Activated CD8-positive, alpha-beta T cell treated with anti-CD3 and anti-CD28 coated beads, Interleukin-2, amount 10 ng/mL, durations not matched to agents 7 days and 5 days (primary cell): ENCODE results near the gene C8A. TPM values are rescaled to one million over a fixed set of nuclear protein-coding genes. Genes with fewer than 3 reads are reported as not detected.

ENCODE experiments used
- ATAC-seq: fragments of 150-1000 bp; cut with Tn5 transposase; one replicate; pipeline ENCODE4 v1.10.0; 2021; ENCODE audit warnings: moderate library complexity
- CTCF ChIA-PET: fragments of 350-600 bp; sonication (Branson Sonifier 250); formaldehyde crosslinking; loops from one replicate; lab custom pipeline; 2021; ENCODE audit warnings: antibody characterized with exemption; lab: Charles Lee
- POLR2A ChIA-PET: fragments of 350-600 bp; sonication (Branson Sonifier 250); formaldehyde crosslinking; loops from one replicate; lab custom pipeline; 2021; ENCODE audit warnings: antibody characterized with exemption; lab: Charles Lee
- DNase-seq: peaks from one replicate; pipeline ENCODE4 v3.0.0-alpha.2; 2020
- H3K27ac Mint-ChIP-seq: one replicate; pipeline ENCODE4 v1.8.0; 2021; ENCODE audit warnings: mild to moderate bottlenecking, mixed read lengths
- H3K27me3 Mint-ChIP-seq: one replicate; pipeline ENCODE4 v1.8.0; 2021; ENCODE audit warnings: low read depth, mixed read lengths
- H3K36me3 Mint-ChIP-seq: one replicate; pipeline ENCODE4 v1.8.0; 2021; ENCODE audit warnings: low read depth, mixed read lengths
- H3K4me1 Mint-ChIP-seq: one replicate; pipeline ENCODE4 v1.8.0; 2021; ENCODE audit warnings: low read depth, mixed read lengths
- H3K4me3 Mint-ChIP-seq: one replicate; pipeline ENCODE4 v1.8.0; 2021; ENCODE audit warnings: mild to moderate bottlenecking, mixed read lengths
- H3K9me3 Mint-ChIP-seq: one replicate; pipeline ENCODE4 v1.8.0; 2022; ENCODE audit warnings: mixed read lengths; ENCODE audit not compliant: insufficient read depth
- total RNA-seq, 2 experiments: library from RNA; stranded (reverse); gene quantifications; one replicate each; pipeline ENCODE4 v1.2.3, GENCODE V29; 2021

C8A gene
- total RNA-seq, 2 experiments from 2014 or later = not detected

- H3K27me3 Mint-ChIP-seq = no peaks in the 10 kb centered on the region
- H3K9me3 Mint-ChIP-seq = no peaks in the 10 kb centered on the region
- DNase-seq (no peak), ATAC-seq (no peak)
- no peaks in the 10 kb centered on the region for H3K36me3 Mint-ChIP-seq
- ChIA-PET POLR2A (no interaction called here), CTCF (no interaction called here)
- no peak overlapping the region for H3K27ac Mint-ChIP-seq
- no peak overlapping the region for H3K4me3 Mint-ChIP-seq
- H3K4me1 Mint-ChIP-seq = no peaks in the 10 kb centered on the region
Measured at GRCh38 chr1:56964349-56965017, 109.9 kb downstream of the C8A start.

GRCh38 chr1:56965191-56965590 is 110.6 kb downstream of the C8A start:
- ATAC-seq (no peak), DNase-seq (no peak)
- Mint-ChIP-seq H3K9me3 (no peaks in the 10 kb centered on the region), H3K4me3 (no peak overlapping the region), H3K36me3 (no peaks in the 10 kb centered on the region), H3K27me3 (no peaks in the 10 kb centered on the region), H3K27ac (no peak overlapping the region), H3K4me1 (no peaks in the 10 kb centered on the region)
- ChIA-PET CTCF (no interaction called here), POLR2A (no interaction called here)

GRCh38 chr1:56965916-56966697 is 111.5 kb downstream of the C8A start, which contains the start of gene C8B:
C8B (minus strand) TSS chr1:56966015; CDS start chr1:56965948, 67 bp downstream.
- no peaks in the 10 kb centered on the region for H3K27me3 Mint-ChIP-seq
- ATAC-seq (no peak), DNase-seq (no peak)
- no peak within 1 kb of the TSS for H3K27ac Mint-ChIP-seq
- CTCF ChIA-PET = no interaction called here
- POLR2A ChIA-PET = no interaction called here
- H3K4me1 Mint-ChIP-seq = no peaks in the 10 kb centered on the region
- no peaks in the 10 kb centered on the region for H3K9me3 Mint-ChIP-seq
- no peaks in the 10 kb centered on the region for H3K36me3 Mint-ChIP-seq
- no peak within 1 kb of the TSS for H3K4me3 Mint-ChIP-seq

GRCh38 chr1:56966698-56966999 is 112.1 kb downstream of the C8A start:
- ATAC-seq (no peak), DNase-seq (no peak)
- no peaks in the 10 kb centered on the region for H3K36me3 Mint-ChIP-seq
- no peak overlapping the region for H3K27ac Mint-ChIP-seq
- H3K9me3 Mint-ChIP-seq = no peaks in the 10 kb centered on the region
- H3K4me3 Mint-ChIP-seq = no peak overlapping the region
- no peaks in the 10 kb centered on the region for H3K27me3 Mint-ChIP-seq
- POLR2A ChIA-PET = no interaction called here
- no peaks in the 10 kb centered on the region for H3K4me1 Mint-ChIP-seq
- CTCF ChIA-PET = no interaction called here

GRCh38 chr1:56967355-56967754 is 112.8 kb downstream of the C8A start:
- DNase-seq (no peak), ATAC-seq (no peak)
- Mint-ChIP-seq H3K27ac (no peak overlapping the region), H3K4me1 (no peaks in the 10 kb centered on the region), H3K27me3 (no peaks in the 10 kb centered on the region), H3K36me3 (no peaks in the 10 kb centered on the region), H3K9me3 (no peaks in the 10 kb centered on the region), H3K4me3 (no peak overlapping the region)
- CTCF ChIA-PET = no interaction called here
- POLR2A ChIA-PET = no interaction called here

Other genes with a start within 250 kb of the C8A start
- not detected for gene PRKAA2, start 209.5 kb upstream of the C8A start, total RNA-seq
- not detected for gene FYB2, start 35.4 kb upstream of the C8A start, total RNA-seq
- not detected for gene C8B, start 111.2 kb downstream of the C8A start, total RNA-seq